SK-MEL-5 (cell line): Measurements from ENCODE around the gene BORCS5. TPM values are rescaled to one million over a fixed set of nuclear protein-coding genes. Genes with fewer than 3 reads are reported as not detected.
"Not testable (repeated sequence)": the region's sequence is repeated elsewhere in the genome, so short reads cannot be mapped to it uniquely, and the experiment has no call there.

Experiments used
- DNase-seq: peaks from one replicate; pipeline ENCODE4 v3.0.0-alpha.2; 2016; ENCODE audit warnings: low read depth, low spot score
- in situ Hi-C: cut with HindIII; loops from 2 replicates; pipeline ENCODE4 v1.10.0; 2016; ENCODE audit warnings: low sequenced_read_pairs, high pct_unique_total_duplicates, low pct_unique_long_range_greater_than_20kb
- total RNA-seq: library from RNA; depleted of rRNA; stranded (reverse); fragments of >200 nt; shearing (Covaris generic); gene quantifications from 2 replicates; pipeline ENCODE4 v1.2.3, GENCODE V29; 2014

Gene BORCS5
- total RNA-seq, 1 experiment from 2014 or later, result 13.2 TPM

DNA sequence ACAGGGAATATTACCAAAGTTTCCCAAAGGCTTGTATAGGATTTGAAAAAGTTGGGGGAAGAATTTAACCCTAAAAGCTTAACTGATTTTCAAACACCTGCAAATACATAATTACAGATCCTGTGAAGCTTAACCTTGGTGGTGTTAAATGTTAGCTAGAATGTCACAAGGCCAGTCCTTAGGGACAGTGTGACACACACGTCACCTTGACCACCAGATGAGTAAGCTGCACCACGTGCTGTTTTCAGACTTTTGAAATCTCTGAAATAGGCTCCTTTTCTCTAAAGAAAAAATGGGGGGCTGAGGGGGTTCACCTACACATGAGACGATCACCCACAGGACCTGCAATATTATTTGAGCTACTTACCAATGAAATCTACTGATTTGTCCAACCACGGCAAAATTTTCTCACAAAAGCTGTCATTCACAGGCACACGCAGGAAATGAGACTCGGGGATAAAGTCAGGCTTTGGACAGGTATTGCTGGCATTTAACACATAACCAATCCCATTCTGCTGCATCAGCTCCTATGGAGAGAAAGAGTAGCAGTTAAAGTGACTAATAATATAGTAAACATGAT lies 129.9 kb downstream of the BORCS5 start:
- in situ Hi-C loops, result no loop called here
- peak; percentile 7 for DNase-seq

DNA sequence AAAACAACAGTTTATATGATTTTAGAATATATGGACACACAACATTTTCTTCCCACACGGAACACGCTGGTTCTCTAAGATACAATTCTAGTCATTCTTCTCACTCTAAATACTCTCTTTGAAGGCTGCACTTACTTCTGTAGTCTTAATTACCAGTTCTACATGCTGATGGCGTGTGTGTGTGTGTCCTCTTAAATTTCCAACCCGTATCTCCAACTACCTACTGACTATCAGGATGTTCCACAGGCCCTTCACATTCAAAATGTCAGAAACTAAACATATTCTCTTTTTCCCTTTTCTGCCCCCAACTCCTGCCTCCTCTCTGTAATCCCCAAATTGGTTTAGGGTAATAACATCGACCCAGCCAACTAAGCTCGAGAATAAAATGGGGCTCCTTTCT lies 130.6 kb downstream of the BORCS5 start:
- in situ Hi-C loops, result no loop called here
- no peak for DNase-seq

DNA sequence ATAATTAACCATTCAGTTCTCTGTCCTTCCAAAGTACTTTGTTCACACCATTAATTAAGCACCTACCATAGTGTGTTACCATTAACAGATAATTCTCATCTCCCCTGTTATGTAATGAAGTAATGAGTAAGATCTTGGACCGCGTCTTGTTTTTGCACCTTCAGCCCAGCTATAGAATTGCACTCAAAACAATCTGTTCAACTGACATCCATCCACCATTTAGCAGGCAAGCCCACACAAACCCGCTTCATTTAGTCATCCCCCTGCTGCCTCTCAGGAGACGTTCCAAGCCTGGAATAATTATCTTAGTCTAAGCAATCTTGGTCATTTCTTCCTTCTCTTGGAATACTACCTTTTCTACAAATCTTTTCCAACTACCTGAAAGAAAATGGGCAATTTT lies 131.4 kb downstream of the BORCS5 start:
- in situ Hi-C loops, result no loop called here
- DNase-seq, result no peak

DNA sequence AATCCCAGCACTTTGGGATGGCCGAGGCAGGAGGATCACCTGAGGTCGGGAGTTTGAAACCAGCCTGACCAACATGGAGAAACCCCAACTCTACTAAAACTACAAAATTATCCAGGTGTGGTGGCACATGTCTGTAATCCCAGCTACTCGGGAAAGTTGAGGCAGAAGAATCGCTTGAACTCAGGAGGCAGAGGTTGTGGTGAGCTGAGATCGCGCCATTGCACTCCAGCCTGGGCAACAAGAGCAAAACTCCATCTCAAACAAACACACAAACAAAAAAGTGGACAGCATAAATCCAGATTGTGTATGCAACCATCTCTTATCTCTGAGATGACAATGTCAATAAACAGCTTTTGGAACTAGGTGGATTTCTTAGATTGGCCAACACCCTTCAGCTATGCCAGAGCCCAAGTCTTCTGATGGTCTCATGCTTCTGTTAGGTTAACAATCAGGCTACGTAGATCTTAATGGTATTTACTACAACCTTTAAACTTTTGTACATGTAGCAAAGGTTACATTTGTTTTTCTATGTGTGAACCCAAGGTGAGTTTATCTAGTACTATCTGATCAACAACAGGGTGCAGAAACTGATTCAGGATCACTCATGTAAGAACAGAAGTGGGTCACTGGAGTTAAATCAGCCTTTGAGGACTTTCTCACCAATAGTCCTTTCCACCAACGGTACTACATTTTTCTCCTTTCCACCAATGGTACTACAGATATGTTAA lies 132.1 kb downstream of the BORCS5 start:
- DNase-seq, result no peak
- in situ Hi-C loops, result no loop called here

DNA sequence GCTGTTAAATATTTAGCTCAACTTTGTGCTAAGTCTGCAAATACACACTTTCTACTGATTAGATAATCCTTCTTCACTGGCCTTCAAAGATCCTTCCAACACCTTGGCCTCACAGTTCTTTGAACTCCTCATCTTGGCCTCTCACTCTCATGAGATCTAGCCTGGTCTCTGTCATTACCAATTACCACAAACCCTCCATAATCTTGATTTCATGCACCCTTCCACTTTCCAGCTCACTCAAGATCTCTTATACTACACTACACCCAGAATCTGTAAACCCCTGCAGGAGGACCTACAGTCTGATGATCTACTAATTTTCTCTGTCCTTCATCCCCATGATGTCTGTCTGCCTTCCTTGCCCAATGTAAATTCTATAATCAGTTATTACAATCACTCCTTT lies 134.7 kb downstream of the BORCS5 start:
- no peak for DNase-seq
- in situ Hi-C loops, result no loop called here

DNA sequence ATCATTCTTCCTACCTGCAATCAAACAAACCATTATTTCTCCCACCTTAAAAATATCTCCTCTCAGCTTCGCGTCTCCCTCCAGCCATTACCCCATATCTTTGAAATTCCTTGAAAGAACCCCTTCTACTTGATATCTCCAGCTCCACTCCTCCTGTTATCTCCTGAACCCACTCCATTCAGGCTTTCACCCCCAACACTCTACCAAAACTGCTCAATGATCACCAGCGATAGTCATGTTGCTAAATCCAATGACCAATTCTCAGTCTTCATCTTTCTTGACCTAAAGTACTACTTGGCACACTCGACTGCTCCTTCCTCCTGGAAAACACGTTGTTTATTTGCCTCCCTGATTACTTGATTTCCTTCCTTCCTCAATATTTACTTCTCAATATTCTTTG lies 135.7 kb downstream of the BORCS5 start:
- in situ Hi-C loops, result no loop called here
- DNase-seq, result no peak

DNA sequence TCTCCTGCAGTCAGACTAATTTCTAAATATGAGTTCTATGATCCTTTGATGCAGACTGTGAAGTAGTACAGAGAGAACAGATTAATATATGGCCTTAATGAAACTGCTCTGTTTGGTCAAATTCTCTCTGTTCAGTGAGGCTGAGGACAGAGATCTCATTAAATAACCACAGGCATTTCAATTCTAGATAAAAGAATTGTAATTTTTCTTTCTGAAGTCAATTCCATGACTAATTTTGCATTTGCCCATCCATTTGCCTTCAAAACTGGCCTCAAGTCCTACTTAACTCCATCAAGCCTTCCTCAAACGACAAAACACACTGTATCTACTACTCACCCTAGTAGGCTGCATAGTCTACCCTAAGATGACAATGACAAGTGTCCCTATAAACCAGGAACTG lies 138.7 kb downstream of the BORCS5 start:
- in situ Hi-C loops, result no loop called here

DNA sequence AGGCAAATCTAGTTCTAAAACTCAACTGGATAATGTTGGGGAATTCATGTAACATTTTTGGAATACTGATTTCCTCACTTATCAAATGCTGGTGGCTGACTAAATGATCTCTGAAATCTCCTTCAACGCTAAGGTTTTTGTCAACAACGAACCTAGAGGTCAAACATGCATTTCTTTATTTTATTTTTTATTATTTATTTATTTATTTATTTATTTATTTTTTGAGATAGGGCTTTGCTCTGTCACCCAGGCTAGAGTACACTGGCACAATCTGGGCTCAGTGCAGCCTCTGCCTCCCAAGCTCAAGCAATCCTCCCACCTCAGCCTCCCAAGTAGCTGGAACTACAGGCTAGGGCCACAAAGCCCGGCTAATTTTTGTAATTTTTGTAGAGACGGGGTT lies 141.3 kb downstream of the BORCS5 start:
- DNase-seq, result no peak
- in situ Hi-C loops, result no loop called here

More for the DNA sequence above, 138.7 kb downstream of the BORCS5 start:
- DNase-seq, result no peak

DNA sequence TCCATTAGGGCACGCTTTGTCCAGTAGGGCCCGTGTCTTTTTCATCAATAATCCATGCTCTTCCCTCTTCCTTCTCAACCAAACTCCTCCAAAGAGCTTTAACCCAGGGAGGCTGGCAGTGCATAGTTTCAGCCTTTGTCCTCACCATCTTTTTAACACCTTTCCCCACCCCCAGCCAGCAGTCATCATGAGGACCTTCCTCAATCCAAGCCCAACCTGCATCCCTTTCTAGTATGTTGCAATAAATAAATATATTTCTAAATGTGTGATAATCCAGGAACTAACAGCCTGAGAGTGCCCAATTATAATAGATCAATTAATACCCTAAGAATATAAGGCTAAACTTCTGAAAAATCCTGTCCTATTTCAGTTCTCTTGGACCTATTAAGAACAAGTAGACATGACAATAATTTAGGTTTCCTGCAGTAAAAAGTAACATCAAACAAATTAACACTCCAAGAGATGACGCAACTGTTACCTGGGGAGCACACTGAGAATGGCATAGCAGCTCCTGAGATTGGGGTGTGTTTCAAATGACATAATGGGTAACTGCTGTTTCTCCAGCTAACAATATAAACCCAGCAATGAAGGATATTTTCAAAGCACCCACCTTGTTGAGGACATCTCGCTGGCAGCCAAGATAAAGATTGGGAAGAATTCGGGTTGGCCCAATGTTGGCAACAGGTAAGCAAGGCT lies 143.2 kb downstream of the BORCS5 start:
- in situ Hi-C loops, result no loop called here

DNA sequence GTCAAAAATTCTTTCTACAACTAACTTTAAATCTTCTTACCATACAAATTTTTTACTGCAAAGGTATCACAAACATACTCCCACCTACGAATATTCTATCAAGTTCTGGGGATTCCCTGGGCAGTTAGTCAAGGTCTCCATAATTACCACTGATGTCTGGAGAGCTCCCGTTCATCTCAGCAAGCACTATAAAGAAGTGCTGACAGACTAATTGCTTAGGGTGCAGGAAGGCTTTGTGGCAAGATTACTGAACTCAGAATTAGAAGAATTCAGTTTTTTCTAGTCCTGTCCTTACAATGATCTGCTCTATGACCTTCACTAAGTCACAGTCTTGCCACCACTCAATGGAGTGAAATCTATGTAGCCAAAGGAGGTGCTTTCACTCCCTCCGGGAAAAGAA lies 144.2 kb downstream of the BORCS5 start:
- DNase-seq, result no peak
- in situ Hi-C loops, result no loop called here

More for the DNA sequence above, 143.2 kb downstream of the BORCS5 start:
- DNase-seq, result no peak

DNA sequence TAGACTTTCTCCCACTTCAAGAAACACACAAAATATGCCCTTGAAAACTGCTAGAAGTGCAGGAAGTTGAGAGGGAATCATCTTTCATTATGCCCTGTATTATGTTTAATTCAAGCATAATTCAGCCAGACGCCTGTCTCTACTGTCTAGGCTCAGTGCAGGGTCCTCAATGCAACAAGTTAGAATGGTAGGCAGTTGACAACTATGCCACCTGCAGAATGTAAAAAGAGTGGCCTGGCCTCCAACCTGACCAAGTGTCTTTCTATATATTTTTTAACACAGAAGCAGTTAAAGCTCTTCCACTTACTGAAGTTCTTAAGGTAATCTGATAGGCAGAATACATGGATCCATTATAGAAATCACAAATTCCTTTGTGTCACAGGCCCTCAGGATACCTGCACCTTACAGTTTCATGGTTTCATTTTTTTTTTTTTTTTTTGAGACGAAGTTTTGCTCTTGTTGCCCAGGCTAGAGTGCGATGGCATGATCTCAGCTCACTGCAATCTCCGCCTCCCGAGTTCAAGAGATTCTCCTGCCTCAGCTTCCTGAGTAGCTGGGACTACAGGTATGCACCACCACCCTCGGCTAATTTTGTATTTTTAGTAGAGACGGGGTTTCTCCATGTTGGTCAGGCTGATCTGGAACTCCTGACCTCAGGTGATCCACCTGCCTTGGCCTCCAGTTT lies 145.4 kb downstream of the BORCS5 start:
- DNase-seq, in situ Hi-C loops: not testable (repeated sequence)

DNA sequence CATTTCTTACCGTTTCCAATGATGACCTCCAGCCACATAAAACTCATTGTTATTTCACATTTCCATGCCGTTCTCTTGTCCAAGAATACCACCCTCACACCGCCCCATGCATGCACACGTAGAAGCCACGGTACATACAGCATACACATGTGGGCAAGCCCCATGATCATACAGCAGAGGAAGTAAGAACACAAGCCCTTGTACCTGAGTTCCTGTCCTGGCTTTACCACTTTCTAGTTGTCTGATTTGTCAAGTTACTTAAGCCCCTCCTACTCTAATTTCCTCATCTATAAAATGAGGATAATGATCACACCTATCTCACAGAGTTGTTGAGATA lies 145.9 kb downstream of the BORCS5 start:
- DNase-seq, result no peak
- in situ Hi-C loops, result no loop called here

DNA sequence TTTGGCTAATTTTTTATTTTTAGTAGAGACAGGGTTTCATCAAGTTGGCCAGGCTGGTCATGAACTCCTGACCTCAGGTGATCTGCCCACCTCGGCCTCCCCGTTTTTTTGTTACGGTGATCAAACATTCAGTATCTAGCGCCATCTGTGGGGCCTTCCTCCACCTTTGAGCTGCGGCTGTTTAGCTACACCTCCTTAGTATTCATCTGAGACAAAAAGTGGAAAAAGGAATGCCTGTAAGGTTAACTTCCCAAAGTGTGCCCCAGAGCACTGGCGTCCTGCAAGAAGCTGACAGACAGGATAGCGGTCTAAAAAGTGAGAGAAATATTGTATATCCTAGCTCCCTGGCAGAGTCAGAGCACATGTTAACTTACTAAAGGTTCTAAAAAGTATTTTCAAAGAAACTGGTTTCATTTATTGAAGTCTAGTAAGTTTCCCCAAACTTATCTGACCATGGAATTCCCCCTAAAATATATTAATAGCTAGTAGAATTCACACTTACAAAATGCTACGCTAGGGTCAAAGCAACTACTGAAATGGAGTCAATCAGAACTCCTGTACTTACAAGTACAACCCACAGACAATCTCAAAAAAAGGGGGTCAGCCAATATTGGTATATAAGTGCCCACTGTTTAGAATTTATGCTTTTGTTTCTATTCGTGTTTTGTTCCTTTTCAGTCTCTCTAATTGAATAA lies 146.7 kb downstream of the BORCS5 start:
- DNase-seq, result peak; percentile 10
- in situ Hi-C loops, result no loop called here

DNA sequence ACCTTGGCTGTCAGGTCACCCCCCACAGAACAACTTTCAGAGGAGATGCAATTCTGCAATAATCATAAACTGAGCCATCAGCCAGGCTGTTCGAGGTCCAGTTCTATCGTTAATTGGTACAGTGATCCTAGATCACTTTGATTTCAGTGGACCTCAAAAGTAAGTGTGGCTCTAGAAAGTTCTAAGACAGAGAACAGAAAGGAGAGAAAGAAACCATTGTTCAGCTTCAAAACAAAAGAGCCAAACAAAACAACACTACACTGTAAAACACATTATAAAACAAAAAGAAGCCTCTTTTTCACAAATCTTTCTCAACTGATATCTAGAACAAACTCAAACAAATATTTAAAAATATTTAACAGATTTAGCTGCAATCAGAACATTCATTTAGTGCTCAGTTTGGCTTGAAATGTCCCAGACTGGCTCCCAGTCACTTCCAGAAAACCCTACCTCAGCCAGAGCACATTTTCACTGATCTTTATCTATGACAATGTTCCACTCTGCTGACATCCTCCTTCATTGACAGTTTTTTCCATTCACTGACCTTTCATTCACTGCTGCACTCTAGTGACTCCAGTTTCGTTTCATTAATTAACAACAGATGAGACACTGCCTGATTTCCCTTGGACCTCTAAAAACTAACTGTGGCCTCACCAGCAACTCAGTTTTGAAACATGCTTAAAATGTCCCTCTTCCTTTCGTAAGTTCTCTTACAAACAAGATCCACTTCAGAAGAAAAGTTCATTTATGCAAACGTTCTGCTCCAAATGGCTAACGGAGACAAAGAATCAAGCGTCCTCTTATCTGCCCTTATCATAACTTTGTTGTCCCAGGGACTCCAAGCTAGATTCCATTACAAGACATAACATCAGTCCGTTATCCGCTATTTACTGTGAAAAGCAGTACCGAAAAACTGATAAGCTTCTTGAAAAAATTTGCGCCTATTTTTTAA lies 148.9 kb downstream of the BORCS5 start:
- DNase-seq, result peak; percentile 53
- in situ Hi-C loops, result no loop called here

DNA sequence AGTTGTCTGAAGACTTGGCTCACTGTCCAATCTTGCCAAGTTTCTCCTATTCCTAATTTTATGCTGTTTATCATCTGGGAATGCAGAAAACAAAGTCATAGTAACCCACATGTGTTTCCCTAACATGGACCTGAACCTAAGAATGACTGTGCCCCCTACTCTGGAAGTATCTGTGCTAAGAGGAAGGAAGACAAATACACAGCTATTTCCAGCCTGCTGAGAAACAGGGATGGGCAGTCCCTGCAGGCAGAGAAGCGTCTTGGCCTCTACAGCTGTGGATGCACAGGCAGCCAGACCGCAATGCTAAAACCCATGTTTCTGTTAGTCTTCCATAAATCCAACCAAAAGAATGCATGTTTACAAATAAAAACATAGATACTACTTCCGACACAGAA lies 149.6 kb downstream of the BORCS5 start:
- in situ Hi-C loops, result no loop called here

DNA sequence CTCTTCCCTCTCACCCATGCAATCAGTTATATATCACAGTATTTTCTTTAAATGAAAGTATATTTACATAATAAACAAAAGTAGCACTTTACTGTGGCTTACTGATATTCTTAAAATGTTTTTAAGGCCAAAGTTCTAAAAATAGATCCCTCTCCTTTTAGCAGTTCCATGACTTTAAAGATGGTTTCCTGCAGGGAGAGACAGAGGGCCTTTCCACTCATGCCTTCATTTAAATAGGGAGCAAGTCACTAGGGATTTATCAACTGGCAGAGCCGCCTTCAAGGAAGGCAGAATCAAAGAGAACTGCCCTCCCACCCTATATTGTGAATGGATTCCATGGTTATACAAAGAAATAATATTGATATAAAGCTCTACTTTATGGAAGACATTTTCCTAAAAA lies 150.2 kb downstream of the BORCS5 start:
- in situ Hi-C loops, result no loop called here
- peak; percentile 50 for DNase-seq

More for the DNA sequence above, 149.6 kb downstream of the BORCS5 start:
- DNase-seq, result peak; percentile 24

DNA sequence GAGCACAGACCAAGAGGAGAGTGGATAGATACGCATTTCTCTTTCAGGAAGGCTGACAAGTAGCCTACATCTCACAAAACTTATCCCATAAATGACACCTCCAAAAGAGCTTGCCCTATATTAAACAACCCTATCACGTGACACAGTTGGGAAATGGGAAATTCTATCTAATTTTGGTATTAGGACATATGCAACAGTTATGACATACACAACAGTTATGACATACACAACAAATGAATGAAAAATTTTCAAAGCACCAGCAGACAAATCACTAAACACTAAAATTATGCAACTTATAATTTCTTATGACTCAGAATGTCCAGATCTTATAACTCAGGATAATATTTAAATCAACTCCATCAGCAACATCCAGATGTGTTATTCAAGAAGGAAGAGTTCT lies 151.7 kb downstream of the BORCS5 start:
- DNase-seq, result no peak
- in situ Hi-C loops, result no loop called here
